Neural cell (in vitro differentiated cells): Measurements from ENCODE around the gene LRIT1. TPM values are rescaled to one million over a fixed set of nuclear protein-coding genes. Genes with fewer than 3 reads are reported as not detected.

Source experiments
- H2AFZ ChIP-seq: fragments of 200-600, 300-800 bp; sonication (generic), shearing (Covaris generic); 2 replicates; pipeline ENCODE4 v1.6.0; 2014; ENCODE audit warnings: low read depth, mild to moderate bottlenecking, antibody characterized with exemption, low read length, moderate library complexity
- H3F3A ChIP-seq: fragments of 200-600 bp; shearing (Covaris generic); 2 replicates; pipeline ENCODE4 v1.6.1; 2016; ENCODE audit warnings: mild to moderate bottlenecking, moderate library complexity, mixed read lengths, antibody characterized with exemption, low read length; ENCODE audit not compliant: insufficient read depth, poor library complexity, severe bottlenecking
- H3K27ac ChIP-seq: fragments of 200-600, 300-800 bp; sonication (generic), shearing (Covaris generic); 2 replicates; pipeline ENCODE4 v1.5.1; 2014; ENCODE audit warnings: mild to moderate bottlenecking, low read length, moderate library complexity
- H3K27me3 ChIP-seq: fragments of 300-800, 200-600 bp; sonication (generic), shearing (Covaris generic); 2 replicates; pipeline ENCODE4 v1.6.0; 2014; ENCODE audit warnings: mild to moderate bottlenecking, low read depth, low read length, moderate library complexity; ENCODE audit not compliant: insufficient read depth
- H3K36me3 ChIP-seq: fragments of 300-800, 200-600 bp; sonication (generic), shearing (Covaris generic); 2 replicates; pipeline ENCODE4 v1.5.1; 2014; ENCODE audit warnings: mild to moderate bottlenecking, antibody characterized with exemption, low read length, moderate library complexity; ENCODE audit not compliant: insufficient read depth
- H3K4me2 ChIP-seq: fragments of 300-800, 200-600 bp; sonication (generic), shearing (Covaris generic); 2 replicates; pipeline ENCODE4 v1.6.0; 2014; ENCODE audit warnings: mild to moderate bottlenecking, low read length
- H3K4me3 ChIP-seq: fragments of 300-800, 200-600 bp; sonication (generic), shearing (Covaris generic); 2 replicates; pipeline ENCODE4 v1.5.1; 2014; ENCODE audit warnings: mild to moderate bottlenecking, low read length, moderate library complexity
- H3K79me2 ChIP-seq: fragments of 200-600 bp; shearing (Covaris generic); replicated peaks from 2 replicates; pipeline ENCODE4 v1.6.0; 2014; ENCODE audit warnings: mild to moderate bottlenecking, low read length, moderate library complexity; ENCODE audit not compliant: insufficient read depth
- H3K9ac ChIP-seq: fragments of 300-800, 200-600 bp; sonication (generic), shearing (Covaris generic); 2 replicates; pipeline ENCODE4 v1.6.1; 2016; ENCODE audit warnings: mild to moderate bottlenecking, low read length, mixed read lengths
- H3K9me2 ChIP-seq: fragments of 200-600 bp; shearing (Covaris generic); 2 replicates; pipeline ENCODE4 v1.6.1; 2016; ENCODE audit warnings: mild to moderate bottlenecking, low read length, mixed read lengths; ENCODE audit not compliant: insufficient read depth
- H3K9me3 ChIP-seq: fragments of 200-600, 300-800 bp; sonication (generic), shearing (Covaris generic); 2 replicates; pipeline ENCODE4 v1.6.1; 2016; ENCODE audit warnings: mild to moderate bottlenecking, mixed run types, low read length, moderate library complexity, mixed read lengths
- H4K20me1 ChIP-seq: fragments of 200-600 bp; shearing (Covaris generic); 2 replicates; pipeline ENCODE4 v1.6.1; 2016; ENCODE audit warnings: mild to moderate bottlenecking, mixed run types; ENCODE audit not compliant: insufficient read depth
- CTCF ChIP-seq: fragments of 450-650 bp; IDR thresholded peaks from 2 replicates; pipeline ENCODE4 v1.5.1; 2014; ENCODE audit warnings: antibody characterized with exemption, mild to moderate bottlenecking, moderate library complexity; ENCODE audit not compliant: poor library complexity, severe bottlenecking
- EP300 ChIP-seq: fragments of 450-650 bp; conservative IDR thresholded peaks from 2 replicates; pipeline ENCODE4 v1.6.1; 2014; ENCODE audit warnings: antibody characterized with exemption, mild to moderate bottlenecking, moderate library complexity; ENCODE audit not compliant: poor library complexity, severe bottlenecking
- EZH2 ChIP-seq: fragments of 200-600, 300-800 bp; shearing (Covaris generic), sonication (generic); IDR thresholded peaks from 2 replicates; pipeline ENCODE4 v1.6.1; 2014; ENCODE audit warnings: antibody characterized with exemption, low read length, borderline replicate concordance, mild to moderate bottlenecking; ENCODE audit not compliant: insufficient read depth, poor library complexity, severe bottlenecking
- MXI1 ChIP-seq: fragments of 450-650 bp; conservative IDR thresholded peaks from 2 replicates; pipeline ENCODE4 v1.6.1; 2014; ENCODE audit warnings: antibody characterized with exemption, mild to moderate bottlenecking; ENCODE audit not compliant: poor library complexity, severe bottlenecking
- POLR2AphosphoS5 ChIP-seq: IDR thresholded peaks from 2 replicates; pipeline ENCODE4 v1.6.1; 2012
- RAD21 ChIP-seq: fragments of 450-650 bp; conservative IDR thresholded peaks from 2 replicates; pipeline ENCODE4 v1.6.1; 2014; ENCODE audit warnings: antibody characterized with exemption, mild to moderate bottlenecking, moderate library complexity
- REST ChIP-seq: IDR thresholded peaks from 2 replicates; pipeline ENCODE4 v1.6.1; 2012; ENCODE audit warnings: borderline replicate concordance
- SMC3 ChIP-seq: fragments of 450-650 bp; conservative IDR thresholded peaks from 2 replicates; pipeline ENCODE4 v1.6.1; 2014; ENCODE audit warnings: antibody characterized with exemption, mild to moderate bottlenecking, moderate library complexity; ENCODE audit not compliant: poor library complexity
- TAF1 ChIP-seq: IDR thresholded peaks from 2 replicates; pipeline ENCODE4 v1.6.1; 2012; ENCODE audit warnings: low read depth
- polyA plus RNA-seq: library from polyadenylated mRNA; depleted of rRNA; stranded (reverse); fragments of >200 nt; gene quantifications from 2 replicates; pipeline ENCODE4 v1.2.3, GENCODE V29; 2014

Gene LRIT1
- polyA plus RNA-seq, 1 donor from 2014 or later, result not detected

DNA sequence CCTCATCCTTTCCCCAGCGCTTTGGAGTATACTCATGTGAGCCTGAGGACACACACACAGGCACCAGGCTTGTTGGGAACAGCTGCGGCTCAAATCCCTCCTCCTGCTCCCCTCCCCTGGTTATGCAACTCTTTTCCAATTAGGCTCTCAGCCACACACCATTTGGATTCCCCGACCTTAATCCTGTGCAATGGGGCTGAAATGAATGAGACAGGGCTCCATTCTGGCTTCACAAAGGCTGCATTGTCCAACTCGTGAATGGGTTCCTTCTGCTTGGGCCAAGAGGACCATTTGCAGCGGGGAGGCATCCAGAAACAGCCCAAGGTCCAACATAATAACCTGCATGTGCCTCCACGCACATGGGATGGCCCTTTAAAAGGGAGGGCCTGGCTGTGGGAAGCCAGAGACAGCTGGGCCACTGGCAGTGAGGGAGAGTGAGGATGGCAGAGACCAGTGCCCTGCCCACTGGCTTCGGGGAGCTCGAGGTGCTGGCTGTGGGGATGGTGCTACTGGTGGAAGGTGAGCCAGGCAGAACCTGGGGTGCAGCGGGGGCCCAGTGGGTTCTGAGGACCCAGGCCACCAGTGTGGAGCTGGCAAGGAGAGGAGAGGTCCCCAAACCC is 3.4 kb upstream of the LRIT1 start, which contains the start of gene RGR:
RGR (plus strand) TSS at position 403 of the 620 bp plus-strand sequence; CDS start at position 441, 38 bp downstream.
- Histone ChIP-seq H2AFZ (no peak within 1 kb of the TSS), H3F3A (no peaks in the 10 kb centered on the region), H3K27ac (no peak within 1 kb of the TSS), H3K4me2 (no peak within 1 kb of the TSS), H3K4me3 (no peak within 1 kb of the TSS), H3K27me3 (no peaks in the 10 kb centered on the region), H4K20me1 (no peaks in the 10 kb centered on the region), H3K9me3 (no peaks in the 10 kb centered on the region), H3K79me2 (no peaks in the 10 kb centered on the region), H3K9ac (no peak within 1 kb of the TSS), H3K9me2 (no peaks in the 10 kb centered on the region), H3K36me3 (no peaks in the 10 kb centered on the region)
- no peak for TF ChIP-seq REST
- no peak for TF ChIP-seq EP300
- TF ChIP-seq TAF1, result no peak
- no peak for TF ChIP-seq POLR2AphosphoS5
- no peak for TF ChIP-seq MXI1
- TF ChIP-seq EZH2, result no peak
- TF ChIP-seq SMC3, result no peak
- TF ChIP-seq RAD21, result no peak
- no peak for TF ChIP-seq CTCF

DNA sequence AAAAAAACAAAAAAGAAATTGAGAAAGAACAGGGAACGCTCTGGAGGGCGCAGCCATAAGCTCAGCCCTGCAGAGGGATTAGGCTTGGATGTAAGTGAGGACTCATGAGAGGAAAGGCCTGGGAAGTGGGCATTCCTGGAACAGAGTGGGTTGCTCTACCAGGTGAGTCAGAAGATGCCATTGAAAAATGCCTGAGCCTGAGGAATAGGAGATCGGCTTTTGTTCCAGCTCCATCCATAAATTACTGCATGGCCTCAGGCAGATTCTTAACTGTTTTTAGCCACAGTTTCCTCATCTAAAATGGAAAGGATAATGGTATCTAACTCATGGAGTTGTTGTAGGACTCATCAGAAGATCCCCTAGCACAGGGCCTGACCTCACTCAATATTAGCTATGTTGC is 2.4 kb upstream of the LRIT1 start:
- Histone ChIP-seq H3K9me3 (no peaks in the 10 kb centered on the region), H3K4me3 (no peak overlapping the region), H4K20me1 (no peaks in the 10 kb centered on the region), H3K4me2 (no peak overlapping the region), H3K27me3 (no peaks in the 10 kb centered on the region), H3F3A (no peaks in the 10 kb centered on the region), H3K9me2 (no peaks in the 10 kb centered on the region), H3K36me3 (no peaks in the 10 kb centered on the region), H3K27ac (no peak overlapping the region), H3K9ac (no peak overlapping the region), H2AFZ (no peak overlapping the region), H3K79me2 (no peaks in the 10 kb centered on the region)
- TF ChIP-seq CTCF (no peak), SMC3 (no peak), MXI1 (no peak), EZH2 (no peak), POLR2AphosphoS5 (no peak), RAD21 (no peak), REST (no peak)
